Suprapubic skin (tissue), 3 donors: ENCODE data around the gene ADGRD1.

Experiments
- EP300 ChIP-seq: sonication (generic); formaldehyde crosslinking; IDR thresholded peaks from one replicate; pipeline ENCODE4 v1.6.1; 2017; ENCODE audit warnings: antibody characterized with exemption
- POLR2A ChIP-seq, 2 donors: fragments of 450-650 bp; IDR thresholded peaks; one replicate each; pipeline ENCODE4 v1.6.1; 2017; ENCODE audit warnings: antibody characterized with exemption in 2 of 2, mild to moderate bottlenecking in 2 of 2, moderate library complexity in 2 of 2
- TF ChIP-seq, protein P1 (sequence below), 2 donors: fragments of 200-600 bp in 1 of 2; fragments of 450-650 bp in 1 of 2; sonication (generic) in 1 of 2; IDR thresholded peaks; one replicate each; pipeline ENCODE4 v1.5.1; 2016 to 2019; ENCODE audit warnings: antibody characterized with exemption in 2 of 2, mild to moderate bottlenecking in 1 of 2, moderate library complexity in 1 of 2

DNA sequence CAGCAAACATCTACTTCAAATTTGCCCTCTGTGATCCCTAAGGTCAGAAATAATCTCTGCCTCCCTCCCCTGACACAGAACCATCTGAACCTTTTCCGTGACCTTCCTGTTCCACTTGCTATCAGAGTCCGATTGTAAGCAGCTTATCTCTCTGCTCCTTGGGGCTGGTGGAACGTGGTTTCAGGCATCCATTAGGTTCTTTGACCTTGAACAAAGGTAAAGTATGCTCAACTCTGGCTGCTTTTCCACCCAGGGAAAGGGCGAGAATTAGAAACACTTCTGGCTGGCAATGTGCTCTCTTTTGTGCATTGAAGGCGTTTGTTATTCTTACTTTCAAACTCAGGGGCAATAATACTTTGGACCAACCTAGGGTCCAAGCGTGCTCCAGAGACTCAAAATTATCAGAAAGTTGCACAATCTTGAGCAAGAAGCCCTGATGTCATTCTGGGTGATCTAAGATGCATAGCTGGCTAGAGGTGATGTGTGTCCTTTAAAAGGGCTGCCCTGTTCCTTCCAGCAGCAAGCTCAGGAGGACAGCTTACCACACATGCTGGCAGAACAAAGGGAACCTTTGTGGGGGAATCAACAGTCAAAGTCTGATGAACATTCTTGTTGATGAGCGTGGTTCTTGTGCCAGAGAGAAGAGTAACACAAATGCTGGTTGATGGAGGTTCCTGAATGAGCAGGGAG is 29.8 kb downstream of the ADGRD1 start:
- TF ChIP-seq, protein P1, sequence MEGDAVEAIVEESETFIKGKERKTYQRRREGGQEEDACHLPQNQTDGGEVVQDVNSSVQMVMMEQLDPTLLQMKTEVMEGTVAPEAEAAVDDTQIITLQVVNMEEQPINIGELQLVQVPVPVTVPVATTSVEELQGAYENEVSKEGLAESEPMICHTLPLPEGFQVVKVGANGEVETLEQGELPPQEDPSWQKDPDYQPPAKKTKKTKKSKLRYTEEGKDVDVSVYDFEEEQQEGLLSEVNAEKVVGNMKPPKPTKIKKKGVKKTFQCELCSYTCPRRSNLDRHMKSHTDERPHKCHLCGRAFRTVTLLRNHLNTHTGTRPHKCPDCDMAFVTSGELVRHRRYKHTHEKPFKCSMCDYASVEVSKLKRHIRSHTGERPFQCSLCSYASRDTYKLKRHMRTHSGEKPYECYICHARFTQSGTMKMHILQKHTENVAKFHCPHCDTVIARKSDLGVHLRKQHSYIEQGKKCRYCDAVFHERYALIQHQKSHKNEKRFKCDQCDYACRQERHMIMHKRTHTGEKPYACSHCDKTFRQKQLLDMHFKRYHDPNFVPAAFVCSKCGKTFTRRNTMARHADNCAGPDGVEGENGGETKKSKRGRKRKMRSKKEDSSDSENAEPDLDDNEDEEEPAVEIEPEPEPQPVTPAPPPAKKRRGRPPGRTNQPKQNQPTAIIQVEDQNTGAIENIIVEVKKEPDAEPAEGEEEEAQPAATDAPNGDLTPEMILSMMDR (IDR thresholded peaks at IDR 0.05): no peak
- TF ChIP-seq POLR2A (IDR thresholded peaks at IDR 0.05) (no peak), EP300 (no peak)
